K562 (cell line): ENCODE results near the gene CKLF. TPM values are rescaled to one million over a fixed set of nuclear protein-coding genes. Genes with fewer than 3 reads are reported as not detected.

ENCODE experiments used
- ARID1B ChIP-seq: fragments of 450-650 bp; IDR thresholded peaks from 2 replicates; pipeline ENCODE4 v1.6.1; 2016; ENCODE audit warnings: antibody characterized with exemption, mild to moderate bottlenecking, inconsistent platforms
- CCNT2 ChIP-seq: IDR thresholded peaks from 2 replicates; pipeline ENCODE4 v1.6.1; 2011; ENCODE audit warnings: borderline replicate concordance, low read depth, mild to moderate bottlenecking, moderate library complexity, mixed read lengths, low read length; ENCODE audit not compliant: insufficient read length; ENCODE audit errors: extremely low read depth
- KDM4B ChIP-seq, 2 experiments: fragments of 450-650 bp in 1 of 2; sonication (generic) in 1 of 2; IDR thresholded peaks; 2 replicates each; pipeline ENCODE4 v1.6.1; 2016 to 2017; ENCODE audit warnings: borderline replicate concordance in 2 of 2, antibody characterized with exemption in 1 of 2, low read depth in 1 of 2, mild to moderate bottlenecking in 1 of 2
- MCM7 ChIP-seq, 2 experiments: fragments of 450-650 bp; IDR thresholded peaks; 2 replicates each; pipeline ENCODE4 v1.6.1; 2016 to 2018
- SMAD4 ChIP-seq: fragments of 250-450 bp; sonication (Bioruptor Pico); conservative IDR thresholded peaks from 2 replicates; pipeline ENCODE4 v1.8.0; 2021; ENCODE audit warnings: inconsistent platforms, mild to moderate bottlenecking, moderate library complexity
- ZNF764 ChIP-seq: fragments of 250-450 bp; sonication (Bioruptor Pico); IDR thresholded peaks from 2 replicates; pipeline ENCODE4 v1.4.0; 2020; ENCODE audit warnings: low read depth, mild to moderate bottlenecking, moderate library complexity
- polyA plus RNA-seq, 8 experiments: library from polyadenylated mRNA; depleted of rRNA in 4 of 8; stranded (reverse) in 5 of 8; unstranded in 3 of 8; fragments of >200 nt; fragmentation: Nextera tagmentation in 2 of 8; fragmentation: Illumina TruSeq in 1 of 8; extraction: Ambion mirVana in 2 of 8; extraction: Trizol in 1 of 8; gene quantifications; 2 replicates each; pipeline versions ENCODE4 v1.2.1 to v1.2.3, GENCODE V29; 2011 to 2014; ENCODE audit warnings: inconsistent platforms in 1 of 8, missing spikeins in 1 of 8
- total RNA-seq, 7 experiments: library from RNA; depleted of rRNA in 6 of 7; stranded (reverse); fragments of >200 nt in 6 of 7; fragmentation: Illumina TruSeq in 2 of 7; extraction: Trizol in 2 of 7; gene quantifications; 2 replicates each; pipeline versions ENCODE4 v1.2.1 to v1.2.3, GENCODE V29; 2011 to 2021; ENCODE audit warnings: low replicate concordance in 1 of 7
- TF ChIP-seq, protein P1 (sequence below), 2 experiments: fragments of 450-650 bp in 1 of 2; IDR thresholded peaks; 2 replicates each; pipeline ENCODE4 v1.6.1; 2011 to 2017; ENCODE audit warnings: low read depth in 2 of 2, antibody characterized with exemption in 1 of 2, borderline replicate concordance in 1 of 2, low read length in 1 of 2, mild to moderate bottlenecking in 1 of 2, mixed read lengths in 1 of 2; ENCODE audit not compliant: control insufficient read depth in 1 of 2
- TF ChIP-seq, protein P2 (sequence below): fragments of 200-600 bp; sonication (generic); IDR thresholded peaks from one replicate; pipeline ENCODE4 v1.6.1; 2012; ENCODE audit warnings: mild to moderate bottlenecking, low read depth, low read length, inconsistent platforms
- TF ChIP-seq, protein P3 (sequence below): fragments of 450-650 bp; formaldehyde crosslinking; IDR thresholded peaks from 2 replicates; pipeline ENCODE4 v1.4.0; 2020; ENCODE audit warnings: mild to moderate bottlenecking, moderate library complexity

Gene CKLF
- total and polyA plus RNA-seq, 9 of the 15 experiments (the other 6 are each of a cell fraction or from before 2014, with no cell fraction given): 84.8 to 322 (median 118) TPM

DNA sequence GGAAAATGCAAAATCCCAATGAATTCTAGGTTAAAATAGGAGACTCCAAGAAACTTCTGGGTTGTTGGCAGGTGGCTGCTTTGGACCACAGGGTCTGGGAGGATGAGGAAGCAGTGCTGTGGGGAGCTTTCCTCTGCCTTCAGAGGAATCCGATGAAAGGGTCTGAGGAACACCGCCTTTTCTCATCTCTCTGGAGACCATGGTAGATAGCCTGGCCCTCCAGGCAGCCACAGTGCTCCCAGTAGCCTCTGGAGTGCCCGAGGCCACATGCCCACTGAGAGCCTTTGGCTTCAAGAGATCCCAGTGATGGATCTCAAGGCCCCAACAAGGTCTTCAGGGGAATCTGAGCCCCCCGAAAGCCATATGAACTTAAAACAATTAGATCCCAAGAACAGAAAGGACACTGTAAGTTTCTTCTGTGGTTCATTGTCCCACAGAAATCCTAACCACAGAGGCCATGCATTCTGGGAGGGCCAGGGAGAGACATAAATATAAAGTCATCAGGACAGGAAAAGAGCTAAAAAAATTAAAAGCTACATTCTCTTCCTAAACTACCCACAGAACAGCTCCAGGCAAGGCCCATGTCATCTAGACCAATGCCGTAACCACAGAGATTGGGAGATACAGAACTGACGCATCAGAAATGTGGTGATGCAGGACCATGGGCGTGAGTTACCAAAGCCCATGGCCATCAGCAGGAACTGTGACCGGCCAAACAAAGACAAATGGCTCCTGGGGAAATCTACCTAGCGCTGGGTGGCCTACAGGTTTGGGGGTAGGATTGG lies 26.8 kb upstream of the CKLF start (continued):
- TF ChIP-seq, protein P1, sequence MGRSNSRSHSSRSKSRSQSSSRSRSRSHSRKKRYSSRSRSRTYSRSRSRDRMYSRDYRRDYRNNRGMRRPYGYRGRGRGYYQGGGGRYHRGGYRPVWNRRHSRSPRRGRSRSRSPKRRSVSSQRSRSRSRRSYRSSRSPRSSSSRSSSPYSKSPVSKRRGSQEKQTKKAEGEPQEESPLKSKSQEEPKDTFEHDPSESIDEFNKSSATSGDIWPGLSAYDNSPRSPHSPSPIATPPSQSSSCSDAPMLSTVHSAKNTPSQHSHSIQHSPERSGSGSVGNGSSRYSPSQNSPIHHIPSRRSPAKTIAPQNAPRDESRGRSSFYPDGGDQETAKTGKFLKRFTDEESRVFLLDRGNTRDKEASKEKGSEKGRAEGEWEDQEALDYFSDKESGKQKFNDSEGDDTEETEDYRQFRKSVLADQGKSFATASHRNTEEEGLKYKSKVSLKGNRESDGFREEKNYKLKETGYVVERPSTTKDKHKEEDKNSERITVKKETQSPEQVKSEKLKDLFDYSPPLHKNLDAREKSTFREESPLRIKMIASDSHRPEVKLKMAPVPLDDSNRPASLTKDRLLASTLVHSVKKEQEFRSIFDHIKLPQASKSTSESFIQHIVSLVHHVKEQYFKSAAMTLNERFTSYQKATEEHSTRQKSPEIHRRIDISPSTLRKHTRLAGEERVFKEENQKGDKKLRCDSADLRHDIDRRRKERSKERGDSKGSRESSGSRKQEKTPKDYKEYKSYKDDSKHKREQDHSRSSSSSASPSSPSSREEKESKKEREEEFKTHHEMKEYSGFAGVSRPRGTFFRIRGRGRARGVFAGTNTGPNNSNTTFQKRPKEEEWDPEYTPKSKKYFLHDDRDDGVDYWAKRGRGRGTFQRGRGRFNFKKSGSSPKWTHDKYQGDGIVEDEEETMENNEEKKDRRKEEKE (IDR thresholded peaks at IDR 0.05; ENCODE audit: borderline replicate concordance in 1 of 2, control insufficient read depth in 1 of 2, low read depth in 2 of 2, low read length in 1 of 2): no peak
- TF ChIP-seq, protein P2, sequence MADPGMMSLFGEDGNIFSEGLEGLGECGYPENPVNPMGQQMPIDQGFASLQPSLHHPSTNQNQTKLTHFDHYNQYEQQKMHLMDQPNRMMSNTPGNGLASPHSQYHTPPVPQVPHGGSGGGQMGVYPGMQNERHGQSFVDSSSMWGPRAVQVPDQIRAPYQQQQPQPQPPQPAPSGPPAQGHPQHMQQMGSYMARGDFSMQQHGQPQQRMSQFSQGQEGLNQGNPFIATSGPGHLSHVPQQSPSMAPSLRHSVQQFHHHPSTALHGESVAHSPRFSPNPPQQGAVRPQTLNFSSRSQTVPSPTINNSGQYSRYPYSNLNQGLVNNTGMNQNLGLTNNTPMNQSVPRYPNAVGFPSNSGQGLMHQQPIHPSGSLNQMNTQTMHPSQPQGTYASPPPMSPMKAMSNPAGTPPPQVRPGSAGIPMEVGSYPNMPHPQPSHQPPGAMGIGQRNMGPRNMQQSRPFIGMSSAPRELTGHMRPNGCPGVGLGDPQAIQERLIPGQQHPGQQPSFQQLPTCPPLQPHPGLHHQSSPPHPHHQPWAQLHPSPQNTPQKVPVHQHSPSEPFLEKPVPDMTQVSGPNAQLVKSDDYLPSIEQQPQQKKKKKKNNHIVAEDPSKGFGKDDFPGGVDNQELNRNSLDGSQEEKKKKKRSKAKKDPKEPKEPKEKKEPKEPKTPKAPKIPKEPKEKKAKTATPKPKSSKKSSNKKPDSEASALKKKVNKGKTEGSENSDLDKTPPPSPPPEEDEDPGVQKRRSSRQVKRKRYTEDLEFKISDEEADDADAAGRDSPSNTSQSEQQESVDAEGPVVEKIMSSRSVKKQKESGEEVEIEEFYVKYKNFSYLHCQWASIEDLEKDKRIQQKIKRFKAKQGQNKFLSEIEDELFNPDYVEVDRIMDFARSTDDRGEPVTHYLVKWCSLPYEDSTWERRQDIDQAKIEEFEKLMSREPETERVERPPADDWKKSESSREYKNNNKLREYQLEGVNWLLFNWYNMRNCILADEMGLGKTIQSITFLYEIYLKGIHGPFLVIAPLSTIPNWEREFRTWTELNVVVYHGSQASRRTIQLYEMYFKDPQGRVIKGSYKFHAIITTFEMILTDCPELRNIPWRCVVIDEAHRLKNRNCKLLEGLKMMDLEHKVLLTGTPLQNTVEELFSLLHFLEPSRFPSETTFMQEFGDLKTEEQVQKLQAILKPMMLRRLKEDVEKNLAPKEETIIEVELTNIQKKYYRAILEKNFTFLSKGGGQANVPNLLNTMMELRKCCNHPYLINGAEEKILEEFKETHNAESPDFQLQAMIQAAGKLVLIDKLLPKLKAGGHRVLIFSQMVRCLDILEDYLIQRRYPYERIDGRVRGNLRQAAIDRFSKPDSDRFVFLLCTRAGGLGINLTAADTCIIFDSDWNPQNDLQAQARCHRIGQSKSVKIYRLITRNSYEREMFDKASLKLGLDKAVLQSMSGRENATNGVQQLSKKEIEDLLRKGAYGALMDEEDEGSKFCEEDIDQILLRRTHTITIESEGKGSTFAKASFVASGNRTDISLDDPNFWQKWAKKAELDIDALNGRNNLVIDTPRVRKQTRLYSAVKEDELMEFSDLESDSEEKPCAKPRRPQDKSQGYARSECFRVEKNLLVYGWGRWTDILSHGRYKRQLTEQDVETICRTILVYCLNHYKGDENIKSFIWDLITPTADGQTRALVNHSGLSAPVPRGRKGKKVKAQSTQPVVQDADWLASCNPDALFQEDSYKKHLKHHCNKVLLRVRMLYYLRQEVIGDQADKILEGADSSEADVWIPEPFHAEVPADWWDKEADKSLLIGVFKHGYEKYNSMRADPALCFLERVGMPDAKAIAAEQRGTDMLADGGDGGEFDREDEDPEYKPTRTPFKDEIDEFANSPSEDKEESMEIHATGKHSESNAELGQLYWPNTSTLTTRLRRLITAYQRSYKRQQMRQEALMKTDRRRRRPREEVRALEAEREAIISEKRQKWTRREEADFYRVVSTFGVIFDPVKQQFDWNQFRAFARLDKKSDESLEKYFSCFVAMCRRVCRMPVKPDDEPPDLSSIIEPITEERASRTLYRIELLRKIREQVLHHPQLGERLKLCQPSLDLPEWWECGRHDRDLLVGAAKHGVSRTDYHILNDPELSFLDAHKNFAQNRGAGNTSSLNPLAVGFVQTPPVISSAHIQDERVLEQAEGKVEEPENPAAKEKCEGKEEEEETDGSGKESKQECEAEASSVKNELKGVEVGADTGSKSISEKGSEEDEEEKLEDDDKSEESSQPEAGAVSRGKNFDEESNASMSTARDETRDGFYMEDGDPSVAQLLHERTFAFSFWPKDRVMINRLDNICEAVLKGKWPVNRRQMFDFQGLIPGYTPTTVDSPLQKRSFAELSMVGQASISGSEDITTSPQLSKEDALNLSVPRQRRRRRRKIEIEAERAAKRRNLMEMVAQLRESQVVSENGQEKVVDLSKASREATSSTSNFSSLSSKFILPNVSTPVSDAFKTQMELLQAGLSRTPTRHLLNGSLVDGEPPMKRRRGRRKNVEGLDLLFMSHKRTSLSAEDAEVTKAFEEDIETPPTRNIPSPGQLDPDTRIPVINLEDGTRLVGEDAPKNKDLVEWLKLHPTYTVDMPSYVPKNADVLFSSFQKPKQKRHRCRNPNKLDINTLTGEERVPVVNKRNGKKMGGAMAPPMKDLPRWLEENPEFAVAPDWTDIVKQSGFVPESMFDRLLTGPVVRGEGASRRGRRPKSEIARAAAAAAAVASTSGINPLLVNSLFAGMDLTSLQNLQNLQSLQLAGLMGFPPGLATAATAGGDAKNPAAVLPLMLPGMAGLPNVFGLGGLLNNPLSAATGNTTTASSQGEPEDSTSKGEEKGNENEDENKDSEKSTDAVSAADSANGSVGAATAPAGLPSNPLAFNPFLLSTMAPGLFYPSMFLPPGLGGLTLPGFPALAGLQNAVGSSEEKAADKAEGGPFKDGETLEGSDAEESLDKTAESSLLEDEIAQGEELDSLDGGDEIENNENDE: no peak
- no peak for TF ChIP-seq CCNT2
- TF ChIP-seq ARID1B: 0 out of 2 replicates have a peak, but pooled peaks have one; percentile 32
- no peak for TF ChIP-seq KDM4B (IDR thresholded peaks at IDR 0.05; ENCODE audit: borderline replicate concordance in 2 of 2, low read depth in 1 of 2)
- TF ChIP-seq, protein P3, sequence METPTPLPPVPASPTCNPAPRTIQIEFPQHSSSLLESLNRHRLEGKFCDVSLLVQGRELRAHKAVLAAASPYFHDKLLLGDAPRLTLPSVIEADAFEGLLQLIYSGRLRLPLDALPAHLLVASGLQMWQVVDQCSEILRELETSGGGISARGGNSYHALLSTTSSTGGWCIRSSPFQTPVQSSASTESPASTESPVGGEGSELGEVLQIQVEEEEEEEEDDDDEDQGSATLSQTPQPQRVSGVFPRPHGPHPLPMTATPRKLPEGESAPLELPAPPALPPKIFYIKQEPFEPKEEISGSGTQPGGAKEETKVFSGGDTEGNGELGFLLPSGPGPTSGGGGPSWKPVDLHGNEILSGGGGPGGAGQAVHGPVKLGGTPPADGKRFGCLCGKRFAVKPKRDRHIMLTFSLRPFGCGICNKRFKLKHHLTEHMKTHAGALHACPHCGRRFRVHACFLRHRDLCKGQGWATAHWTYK (CRISPR knock-in tag): no peak
- TF ChIP-seq ZNF764 (CRISPR knock-in tag): no peak
- no peak for TF ChIP-seq SMAD4 (CRISPR knock-in tag)
- TF ChIP-seq MCM7 (IDR thresholded peaks at IDR 0.05): no peak
